DOHH2 (cell line): ENCODE measurements around the gene MUTYH.

Experiments used
- H3F3A ChIP-seq: fragments of 200-600 bp; sonication (generic), shearing (Covaris generic); 2 replicates; pipeline ENCODE4 v1.6.0; 2016; ENCODE audit warnings: antibody characterized with exemption, mild to moderate bottlenecking; ENCODE audit not compliant: control insufficient read depth, insufficient read depth
- H3K27ac ChIP-seq: fragments of 200-600 bp; sonication (generic); 2 replicates; pipeline ENCODE4 v1.5.1; 2014; ENCODE audit warnings: low read depth, mild to moderate bottlenecking, low read length, moderate library complexity
- H3K27me3 ChIP-seq: fragments of 200-600 bp; sonication (generic); 2 replicates; pipeline ENCODE4 v1.6.1; 2014; ENCODE audit warnings: mild to moderate bottlenecking, low read length, mixed read lengths; ENCODE audit not compliant: control insufficient read depth
- H3K36me3 ChIP-seq: fragments of 200-600 bp; sonication (generic); 2 replicates; pipeline ENCODE4 v1.6.1; 2014; ENCODE audit warnings: mild to moderate bottlenecking, low read length, moderate library complexity, mixed read lengths; ENCODE audit not compliant: control insufficient read depth
- H3K4me1 ChIP-seq: fragments of 200-600 bp; sonication (generic); 2 replicates; pipeline ENCODE4 v1.6.1; 2014; ENCODE audit warnings: mild to moderate bottlenecking, low read length, mixed read lengths; ENCODE audit not compliant: control insufficient read depth
- H3K4me2 ChIP-seq: fragments of 200-600 bp; sonication (generic); 2 replicates; pipeline ENCODE4 v1.6.0; 2014; ENCODE audit warnings: mild to moderate bottlenecking, low read length, moderate library complexity
- H3K4me3 ChIP-seq: fragments of 200-600 bp; sonication (generic); 2 replicates; pipeline ENCODE4 v1.5.1; 2014; ENCODE audit warnings: mild to moderate bottlenecking, low read length, mixed read lengths
- H3K79me2 ChIP-seq: fragments of 200-600 bp; sonication (generic); 2 replicates; pipeline ENCODE4 v1.6.1; 2014; ENCODE audit warnings: mild to moderate bottlenecking, low read length, mixed read lengths; ENCODE audit not compliant: control insufficient read depth
- H3K9me2 ChIP-seq: fragments of 200-600 bp; sonication (generic); replicated peaks from 2 replicates; pipeline ENCODE4 v1.6.1; 2014; ENCODE audit warnings: mild to moderate bottlenecking, low read length, mixed read lengths; ENCODE audit not compliant: control insufficient read depth
- H3K9me3 ChIP-seq: fragments of 200-600 bp; sonication (generic); 2 replicates; pipeline ENCODE4 v1.6.1; 2014; ENCODE audit warnings: antibody characterized with exemption, low read length, mixed read lengths; ENCODE audit not compliant: control insufficient read depth, insufficient read depth
- H4K20me1 ChIP-seq: fragments of 200-600 bp; sonication (generic); 2 replicates; pipeline ENCODE4 v1.6.0; 2014; ENCODE audit warnings: low read depth, mild to moderate bottlenecking, antibody characterized with exemption, low read length, moderate library complexity; ENCODE audit not compliant: control insufficient read depth, insufficient read depth
- EZH2phosphoT487 ChIP-seq: fragments of 200-600 bp; sonication (generic); IDR thresholded peaks from 2 replicates; pipeline ENCODE4 v1.6.1; 2017; ENCODE audit warnings: borderline replicate concordance, mild to moderate bottlenecking, antibody characterized with exemption, low read length, moderate library complexity, mixed read lengths
- TF ChIP-seq, protein P1 (sequence below): fragments of 200-600 bp; sonication (generic); IDR thresholded peaks from one replicate; pipeline ENCODE4 v1.5.1; 2014; ENCODE audit warnings: antibody characterized with exemption, mild to moderate bottlenecking, low read depth, low read length; ENCODE audit not compliant: poor library complexity, severe bottlenecking

MUTYH gene

DNA sequence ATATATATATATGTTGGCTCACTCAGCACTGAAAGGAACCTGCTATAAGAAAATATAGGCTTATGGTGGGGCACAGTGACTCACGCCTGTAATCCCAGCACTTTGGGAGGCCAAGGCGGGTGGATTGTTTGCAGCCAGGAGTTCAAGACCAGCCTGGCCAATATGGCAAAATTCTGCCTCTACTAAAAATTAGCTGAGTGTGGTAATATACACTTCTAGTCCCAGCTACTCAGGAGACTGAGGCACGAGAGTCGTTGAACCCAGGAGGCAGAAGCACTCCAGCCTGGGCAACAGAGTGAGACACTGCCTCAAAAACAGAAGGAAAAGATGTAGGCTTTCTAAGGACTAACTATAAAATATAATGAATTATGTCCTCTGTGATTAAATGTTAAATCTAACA lies 14.6 kb upstream of the MUTYH start:
- Histone ChIP-seq H3F3A (peaks cover 7% of the 10 kb centered on the region), H3K4me3 (no peak overlapping the region), H3K4me1 (peaks cover 34% of the 10 kb centered on the region), H3K4me2 (peak overlapping the region; percentile 68; the same call in 1 of the 2 replicates), H3K27me3 (no peaks in the 10 kb centered on the region), H3K9me3 (no peaks in the 10 kb centered on the region), H3K79me2 (no peaks in the 10 kb centered on the region), H4K20me1 (no peaks in the 10 kb centered on the region), H3K36me3 (no peaks in the 10 kb centered on the region), H3K9me2 (no peaks in the 10 kb centered on the region), H3K27ac (no peak overlapping the region)
- TF ChIP-seq, protein P1, sequence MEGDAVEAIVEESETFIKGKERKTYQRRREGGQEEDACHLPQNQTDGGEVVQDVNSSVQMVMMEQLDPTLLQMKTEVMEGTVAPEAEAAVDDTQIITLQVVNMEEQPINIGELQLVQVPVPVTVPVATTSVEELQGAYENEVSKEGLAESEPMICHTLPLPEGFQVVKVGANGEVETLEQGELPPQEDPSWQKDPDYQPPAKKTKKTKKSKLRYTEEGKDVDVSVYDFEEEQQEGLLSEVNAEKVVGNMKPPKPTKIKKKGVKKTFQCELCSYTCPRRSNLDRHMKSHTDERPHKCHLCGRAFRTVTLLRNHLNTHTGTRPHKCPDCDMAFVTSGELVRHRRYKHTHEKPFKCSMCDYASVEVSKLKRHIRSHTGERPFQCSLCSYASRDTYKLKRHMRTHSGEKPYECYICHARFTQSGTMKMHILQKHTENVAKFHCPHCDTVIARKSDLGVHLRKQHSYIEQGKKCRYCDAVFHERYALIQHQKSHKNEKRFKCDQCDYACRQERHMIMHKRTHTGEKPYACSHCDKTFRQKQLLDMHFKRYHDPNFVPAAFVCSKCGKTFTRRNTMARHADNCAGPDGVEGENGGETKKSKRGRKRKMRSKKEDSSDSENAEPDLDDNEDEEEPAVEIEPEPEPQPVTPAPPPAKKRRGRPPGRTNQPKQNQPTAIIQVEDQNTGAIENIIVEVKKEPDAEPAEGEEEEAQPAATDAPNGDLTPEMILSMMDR, result no peak
- no peak for TF ChIP-seq EZH2phosphoT487

DNA sequence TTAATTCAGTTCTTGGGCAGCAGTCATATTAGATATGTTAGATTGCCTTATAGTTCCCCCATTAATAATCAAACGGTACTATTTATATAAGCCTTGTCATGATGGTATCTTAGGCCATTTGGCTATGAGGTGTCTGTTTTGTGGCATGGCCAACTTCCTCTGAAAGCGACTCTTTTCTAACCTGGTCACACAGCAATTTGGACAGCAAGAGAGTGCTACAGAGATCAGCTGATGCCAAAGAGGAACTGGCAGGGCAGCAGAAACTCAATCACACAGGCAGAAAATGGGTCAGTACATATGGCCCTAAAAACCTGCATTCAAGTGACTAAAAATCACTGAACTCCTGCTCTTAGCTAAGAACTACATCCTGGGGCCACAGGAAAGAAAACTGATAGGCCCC lies 13.4 kb upstream of the MUTYH start:
- H3K4me3 ChIP-seq, result no peak overlapping the region

GRCh38 chr1:45351508-45351907 lies 11.3 kb upstream of the MUTYH start:
- TF ChIP-seq, protein P1, result no peak
- H3K27ac ChIP-seq, result no peak overlapping the region
- H3K4me2 ChIP-seq, result no peak overlapping the region
- H3K27me3 ChIP-seq, result no peaks in the 10 kb centered on the region
- no peaks in the 10 kb centered on the region for H3K9me2 ChIP-seq
- peaks cover 2% of the 10 kb centered on the region; the same call in 1 of the 2 replicates for H3K36me3 ChIP-seq
- H4K20me1 ChIP-seq, result no peaks in the 10 kb centered on the region
- H3K4me3 ChIP-seq, result no peak overlapping the region
- H3K9me3 ChIP-seq, result no peaks in the 10 kb centered on the region
- peaks cover 26% of the 10 kb centered on the region for H3K4me1 ChIP-seq
- peaks cover 4% of the 10 kb centered on the region; the same call in 1 of the 2 replicates for H3F3A ChIP-seq
- no peaks in the 10 kb centered on the region for H3K79me2 ChIP-seq

More for the DNA sequence above, 13.4 kb upstream of the MUTYH start:
- Histone ChIP-seq H3K27ac (no peak overlapping the region), H3K79me2 (no peaks in the 10 kb centered on the region), H3F3A (peaks cover 4% of the 10 kb centered on the region), H3K36me3 (no peaks in the 10 kb centered on the region), H4K20me1 (no peaks in the 10 kb centered on the region), H3K9me3 (no peaks in the 10 kb centered on the region), H3K9me2 (no peaks in the 10 kb centered on the region), H3K4me2 (no peak overlapping the region), H3K27me3 (no peaks in the 10 kb centered on the region), H3K4me1 (peaks cover 30% of the 10 kb centered on the region)
- TF ChIP-seq, protein P1, result no peak
- no peak for TF ChIP-seq EZH2phosphoT487
